Liver (tissue), 3 donors: ENCODE measurements around the gene GADD45B.

Source experiments
- EGR1 ChIP-seq, 2 donors: IDR thresholded peaks; 2 replicates each; pipeline ENCODE4 v1.6.1; 2016 to 2018; ENCODE audit warnings: antibody characterized with exemption in 2 of 2, low read depth in 2 of 2
- FOXA2 ChIP-seq: IDR thresholded peaks from 2 replicates; pipeline ENCODE4 v1.6.1; 2016; ENCODE audit warnings: antibody characterized with exemption
- GABPA ChIP-seq, 2 donors: IDR thresholded peaks in 1 of 2; conservative IDR thresholded peaks in 1 of 2; 2 replicates each; pipeline ENCODE4 v1.6.1; 2016; ENCODE audit warnings: antibody characterized with exemption in 2 of 2, mild to moderate bottlenecking in 1 of 2, moderate library complexity in 1 of 2
- HNF4A ChIP-seq, 2 donors: conservative IDR thresholded peaks; 2 replicates each; pipeline ENCODE4 v1.6.1; 2016; ENCODE audit warnings: antibody characterized with exemption in 2 of 2, mild to moderate bottlenecking in 2 of 2
- JUND ChIP-seq, 2 donors: IDR thresholded peaks; 2 replicates each; pipeline ENCODE4 v1.6.1; 2016; ENCODE audit warnings: antibody characterized with exemption in 2 of 2
- RAD21 ChIP-seq, 2 donors: IDR thresholded peaks; 2 replicates each; pipeline ENCODE4 v1.6.1; 2016; ENCODE audit warnings: antibody characterized with exemption in 2 of 2, mild to moderate bottlenecking in 2 of 2
- RXRA ChIP-seq, 2 donors: IDR thresholded peaks; 2 replicates each; pipeline ENCODE4 v1.6.1; 2017 to 2018; ENCODE audit warnings: antibody characterized with exemption in 2 of 2, mild to moderate bottlenecking in 1 of 2
- TAF1 ChIP-seq: conservative IDR thresholded peaks from 2 replicates; pipeline ENCODE4 v1.6.1; 2016; ENCODE audit warnings: antibody characterized with exemption, mild to moderate bottlenecking
- YY1 ChIP-seq: IDR thresholded peaks from 2 replicates; pipeline ENCODE4 v1.6.1; 2016; ENCODE audit warnings: antibody characterized with exemption, mild to moderate bottlenecking
- TF ChIP-seq, protein P1 (sequence below): fragments of 150-350 bp; IDR thresholded peaks from 2 replicates; pipeline ENCODE4 v1.5.1; 2017; ENCODE audit warnings: improper control_type of control experiment, low read depth, low read length; ENCODE audit not compliant: missing input control
- TF ChIP-seq, protein P2 (sequence below): IDR thresholded peaks from 2 replicates; pipeline ENCODE4 v1.6.1; 2016; ENCODE audit warnings: antibody characterized with exemption
- TF ChIP-seq, protein P3 (sequence below): IDR thresholded peaks from 2 replicates; pipeline ENCODE4 v1.6.1; 2016; ENCODE audit warnings: antibody characterized with exemption
- TF ChIP-seq, protein P4 (sequence below): IDR thresholded peaks from 2 replicates; pipeline ENCODE4 v1.6.1; 2016; ENCODE audit warnings: antibody characterized with exemption
- TF ChIP-seq, protein P5 (sequence below): IDR thresholded peaks from 2 replicates; pipeline ENCODE4 v1.6.1; 2016; ENCODE audit warnings: antibody characterized with exemption, mild to moderate bottlenecking
- donor health status: healthy.
- donor health status: healthy.

DNA sequence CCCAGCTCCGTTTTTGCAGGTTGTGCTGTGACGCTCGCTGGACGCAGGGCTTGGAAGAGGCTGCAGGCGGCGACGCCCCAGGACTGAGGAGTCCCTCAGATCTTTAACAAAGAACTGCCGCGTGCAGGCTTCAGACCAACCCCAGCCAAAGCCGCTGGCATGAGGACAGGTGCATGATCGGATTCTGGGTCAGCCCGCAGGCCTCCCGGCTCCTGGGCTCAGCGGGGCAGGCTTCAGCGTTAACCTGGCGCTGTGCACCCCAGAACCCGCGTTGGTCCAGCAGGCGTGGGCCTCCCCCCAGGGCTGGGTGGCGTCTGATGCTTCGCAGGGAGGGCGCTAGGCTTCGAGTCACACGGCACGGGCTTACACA is 47.6 kb upstream of the GADD45B start:
- TF ChIP-seq RAD21 (IDR thresholded peaks at IDR 0.05) (no peak), JUND (IDR thresholded peaks at IDR 0.05) (no peak), TAF1 (no peak), RXRA (IDR thresholded peaks at IDR 0.05) (no peak), EGR1 (IDR thresholded peaks at IDR 0.05; ENCODE audit: low read depth in 2 of 2) (no peak), YY1 (no peak), GABPA (IDR thresholded peaks at IDR 0.05 in 1 of 2, conservative IDR thresholded peaks at IDR 0.05 in 1 of 2) (no peak), HNF4A (conservative IDR thresholded peaks at IDR 0.05) (no peak), FOXA2 (no peak)
- TF ChIP-seq, protein P1, sequence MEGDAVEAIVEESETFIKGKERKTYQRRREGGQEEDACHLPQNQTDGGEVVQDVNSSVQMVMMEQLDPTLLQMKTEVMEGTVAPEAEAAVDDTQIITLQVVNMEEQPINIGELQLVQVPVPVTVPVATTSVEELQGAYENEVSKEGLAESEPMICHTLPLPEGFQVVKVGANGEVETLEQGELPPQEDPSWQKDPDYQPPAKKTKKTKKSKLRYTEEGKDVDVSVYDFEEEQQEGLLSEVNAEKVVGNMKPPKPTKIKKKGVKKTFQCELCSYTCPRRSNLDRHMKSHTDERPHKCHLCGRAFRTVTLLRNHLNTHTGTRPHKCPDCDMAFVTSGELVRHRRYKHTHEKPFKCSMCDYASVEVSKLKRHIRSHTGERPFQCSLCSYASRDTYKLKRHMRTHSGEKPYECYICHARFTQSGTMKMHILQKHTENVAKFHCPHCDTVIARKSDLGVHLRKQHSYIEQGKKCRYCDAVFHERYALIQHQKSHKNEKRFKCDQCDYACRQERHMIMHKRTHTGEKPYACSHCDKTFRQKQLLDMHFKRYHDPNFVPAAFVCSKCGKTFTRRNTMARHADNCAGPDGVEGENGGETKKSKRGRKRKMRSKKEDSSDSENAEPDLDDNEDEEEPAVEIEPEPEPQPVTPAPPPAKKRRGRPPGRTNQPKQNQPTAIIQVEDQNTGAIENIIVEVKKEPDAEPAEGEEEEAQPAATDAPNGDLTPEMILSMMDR: no peak
- TF ChIP-seq, protein P2, sequence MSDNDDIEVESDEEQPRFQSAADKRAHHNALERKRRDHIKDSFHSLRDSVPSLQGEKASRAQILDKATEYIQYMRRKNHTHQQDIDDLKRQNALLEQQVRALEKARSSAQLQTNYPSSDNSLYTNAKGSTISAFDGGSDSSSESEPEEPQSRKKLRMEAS: no peak
- TF ChIP-seq, protein P3, sequence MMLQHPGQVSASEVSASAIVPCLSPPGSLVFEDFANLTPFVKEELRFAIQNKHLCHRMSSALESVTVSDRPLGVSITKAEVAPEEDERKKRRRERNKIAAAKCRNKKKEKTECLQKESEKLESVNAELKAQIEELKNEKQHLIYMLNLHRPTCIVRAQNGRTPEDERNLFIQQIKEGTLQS: no peak
- TF ChIP-seq, protein P4, sequence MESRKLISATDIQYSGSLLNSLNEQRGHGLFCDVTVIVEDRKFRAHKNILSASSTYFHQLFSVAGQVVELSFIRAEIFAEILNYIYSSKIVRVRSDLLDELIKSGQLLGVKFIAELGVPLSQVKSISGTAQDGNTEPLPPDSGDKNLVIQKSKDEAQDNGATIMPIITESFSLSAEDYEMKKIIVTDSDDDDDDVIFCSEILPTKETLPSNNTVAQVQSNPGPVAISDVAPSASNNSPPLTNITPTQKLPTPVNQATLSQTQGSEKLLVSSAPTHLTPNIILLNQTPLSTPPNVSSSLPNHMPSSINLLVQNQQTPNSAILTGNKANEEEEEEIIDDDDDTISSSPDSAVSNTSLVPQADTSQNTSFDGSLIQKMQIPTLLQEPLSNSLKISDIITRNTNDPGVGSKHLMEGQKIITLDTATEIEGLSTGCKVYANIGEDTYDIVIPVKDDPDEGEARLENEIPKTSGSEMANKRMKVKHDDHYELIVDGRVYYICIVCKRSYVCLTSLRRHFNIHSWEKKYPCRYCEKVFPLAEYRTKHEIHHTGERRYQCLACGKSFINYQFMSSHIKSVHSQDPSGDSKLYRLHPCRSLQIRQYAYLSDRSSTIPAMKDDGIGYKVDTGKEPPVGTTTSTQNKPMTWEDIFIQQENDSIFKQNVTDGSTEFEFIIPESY: no peak
- TF ChIP-seq, protein P5, sequence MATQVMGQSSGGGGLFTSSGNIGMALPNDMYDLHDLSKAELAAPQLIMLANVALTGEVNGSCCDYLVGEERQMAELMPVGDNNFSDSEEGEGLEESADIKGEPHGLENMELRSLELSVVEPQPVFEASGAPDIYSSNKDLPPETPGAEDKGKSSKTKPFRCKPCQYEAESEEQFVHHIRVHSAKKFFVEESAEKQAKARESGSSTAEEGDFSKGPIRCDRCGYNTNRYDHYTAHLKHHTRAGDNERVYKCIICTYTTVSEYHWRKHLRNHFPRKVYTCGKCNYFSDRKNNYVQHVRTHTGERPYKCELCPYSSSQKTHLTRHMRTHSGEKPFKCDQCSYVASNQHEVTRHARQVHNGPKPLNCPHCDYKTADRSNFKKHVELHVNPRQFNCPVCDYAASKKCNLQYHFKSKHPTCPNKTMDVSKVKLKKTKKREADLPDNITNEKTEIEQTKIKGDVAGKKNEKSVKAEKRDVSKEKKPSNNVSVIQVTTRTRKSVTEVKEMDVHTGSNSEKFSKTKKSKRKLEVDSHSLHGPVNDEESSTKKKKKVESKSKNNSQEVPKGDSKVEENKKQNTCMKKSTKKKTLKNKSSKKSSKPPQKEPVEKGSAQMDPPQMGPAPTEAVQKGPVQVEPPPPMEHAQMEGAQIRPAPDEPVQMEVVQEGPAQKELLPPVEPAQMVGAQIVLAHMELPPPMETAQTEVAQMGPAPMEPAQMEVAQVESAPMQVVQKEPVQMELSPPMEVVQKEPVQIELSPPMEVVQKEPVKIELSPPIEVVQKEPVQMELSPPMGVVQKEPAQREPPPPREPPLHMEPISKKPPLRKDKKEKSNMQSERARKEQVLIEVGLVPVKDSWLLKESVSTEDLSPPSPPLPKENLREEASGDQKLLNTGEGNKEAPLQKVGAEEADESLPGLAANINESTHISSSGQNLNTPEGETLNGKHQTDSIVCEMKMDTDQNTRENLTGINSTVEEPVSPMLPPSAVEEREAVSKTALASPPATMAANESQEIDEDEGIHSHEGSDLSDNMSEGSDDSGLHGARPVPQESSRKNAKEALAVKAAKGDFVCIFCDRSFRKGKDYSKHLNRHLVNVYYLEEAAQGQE: no peak
